Measurements from ENCODE around the gene FBXO42.

DNA sequence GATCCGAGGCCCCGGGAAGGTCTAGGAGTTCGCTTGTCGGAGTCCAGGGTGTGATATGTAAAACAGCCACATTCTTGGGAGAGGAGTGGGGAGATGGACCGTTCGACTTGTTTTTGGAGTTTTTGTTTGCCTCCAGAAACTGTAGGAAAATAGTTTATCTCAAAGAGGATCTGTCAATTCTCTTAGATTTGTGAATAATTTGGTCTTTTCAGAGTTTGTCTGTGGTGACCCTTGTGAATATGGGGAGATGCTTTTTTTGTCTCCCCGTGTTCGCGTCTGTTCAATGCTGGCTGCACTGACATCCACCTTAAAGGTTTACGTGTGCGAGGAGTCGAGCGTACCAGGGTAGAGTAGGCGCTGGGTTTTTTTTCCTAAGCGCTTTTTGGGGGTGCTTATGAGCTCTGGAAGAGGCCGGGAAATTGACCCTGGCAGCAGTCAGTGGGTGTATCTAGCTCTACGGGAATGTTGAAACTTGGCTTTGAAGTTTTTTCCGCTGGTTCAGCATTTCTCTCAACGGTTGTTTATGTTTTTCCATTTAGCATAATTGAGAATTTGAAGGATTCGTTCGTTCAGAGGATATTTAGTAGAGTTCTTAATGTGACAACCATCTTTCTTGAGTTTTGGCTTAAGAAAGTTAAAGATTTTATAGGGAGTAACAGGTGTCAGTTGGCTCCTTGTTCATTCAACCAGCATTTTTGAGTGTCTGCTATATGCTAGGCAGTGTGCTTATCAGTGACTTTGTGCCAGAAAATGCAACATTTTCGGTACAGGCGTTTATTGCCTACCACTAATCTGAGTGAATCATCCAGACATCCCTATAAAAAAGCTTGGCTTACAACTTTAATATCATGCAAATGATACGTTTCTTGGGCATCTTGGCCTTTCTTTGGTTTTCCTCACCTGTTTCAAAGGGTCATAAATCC lies 15.9 kb upstream of the FBXO42 start:
- no peak for TF ChIP-seq GATA2 (IDR thresholded peaks at IDR 0.05; ENCODE audit: low read depth, low read length)
- no peak for TF ChIP-seq GATA3 (IDR thresholded peaks at IDR 0.05; ENCODE audit: low read depth, low read length)
